Glomerular visceral epithelial cell (primary cell): ENCODE data around the gene REV3L.
"Not testable (repeated sequence)": the region's sequence is repeated elsewhere in the genome, so short reads cannot be mapped to it uniquely, and the experiment has no call there.

Experiments
- DNase-seq: peaks from one replicate; pipeline ENCODE4 v3.0.0-alpha.2; 2016; ENCODE audit errors: extremely low spot score

Gene REV3L

GRCh38 chr6:111260570-111261298 lies 222.3 kb downstream of the REV3L start:
- DNase-seq: no peak

GRCh38 chr6:111259089-111259831 lies 223.8 kb downstream of the REV3L start:
- DNase-seq: peak; percentile 100

GRCh38 chr6:111258615-111259088 lies 224.4 kb downstream of the REV3L start:
- DNase-seq: no peak

- DNase-seq: no peak
Observed at GRCh38 chr6:111258010-111258409, 225.0 kb downstream of the REV3L start.

DNA sequence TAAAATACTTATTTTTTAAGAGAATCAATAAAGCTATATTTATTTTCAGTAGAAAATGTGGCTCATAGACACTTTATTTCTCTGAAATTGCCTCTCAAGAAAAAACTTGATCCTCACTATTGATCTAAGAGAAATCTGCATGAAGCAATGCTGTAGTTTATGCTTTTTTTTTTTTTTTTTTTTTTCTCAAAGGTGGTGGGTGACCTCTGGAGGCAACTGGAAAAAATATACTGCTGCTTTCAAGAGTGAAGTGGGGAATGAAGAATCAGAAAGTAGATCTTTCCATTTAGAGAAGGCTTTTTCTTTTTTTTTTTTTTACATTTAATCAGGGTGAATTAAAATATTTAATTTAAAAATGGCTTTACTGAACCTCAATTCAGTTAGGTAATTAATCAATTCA lies 226.4 kb downstream of the REV3L start:
- peak; percentile 34 for DNase-seq

GRCh38 chr6:111255838-111256237 lies 227.2 kb downstream of the REV3L start:
- not testable (repeated sequence) for DNase-seq

DNA sequence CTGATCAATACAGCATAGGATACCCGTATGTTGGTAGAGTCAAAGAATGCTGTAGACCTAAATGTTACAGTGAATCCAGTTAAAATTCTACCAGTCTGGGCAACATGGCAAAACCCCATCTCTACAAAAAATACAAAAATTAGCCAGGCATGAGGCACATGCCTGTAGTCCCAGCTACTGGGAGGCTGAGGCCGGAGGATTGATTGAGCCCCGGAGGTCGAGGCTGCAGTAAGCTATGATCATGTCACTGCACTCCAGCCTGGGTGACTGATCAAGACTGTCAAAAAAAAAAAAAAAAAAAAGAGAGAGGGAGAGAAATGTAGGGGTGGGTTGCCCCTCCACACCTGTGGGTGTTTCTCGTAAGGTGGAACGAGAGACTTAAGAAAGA lies 228.2 kb downstream of the REV3L start:
- no peak for DNase-seq

GRCh38 chr6:111254004-111254778 lies 228.8 kb downstream of the REV3L start:
- DNase-seq: no peak

DNA sequence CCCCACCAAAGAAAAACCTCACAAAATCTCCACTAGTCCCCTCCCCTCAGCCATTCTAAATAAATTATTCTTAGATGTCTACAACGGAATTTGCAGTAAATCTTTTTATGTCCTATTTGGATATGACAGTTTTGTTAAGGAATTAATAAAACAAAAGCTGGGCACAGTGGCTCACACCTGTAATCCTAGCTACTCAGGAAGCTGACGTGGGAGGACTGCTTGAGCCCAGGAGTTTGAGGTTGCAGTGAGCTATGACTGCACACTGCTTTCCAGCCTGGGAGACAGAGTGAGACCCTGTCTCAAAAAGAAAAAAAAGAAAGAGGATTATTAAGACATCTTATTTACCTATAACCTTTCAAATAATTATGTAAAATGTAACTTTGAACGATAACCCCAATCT lies 230.3 kb downstream of the REV3L start:
- no peak for DNase-seq

GRCh38 chr6:111250791-111251354 lies 232.1 kb downstream of the REV3L start:
- DNase-seq: no peak
